PC-9 (cell line): ENCODE data around the gene SYTL1. TPM values are rescaled to one million over a fixed set of nuclear protein-coding genes. Genes with fewer than 3 reads are reported as not detected.
A peak's percentile ranks its signal among the peaks of the same experiment; 100 is the strongest.

Source experiments
- BruUV-seq: library from RNA; stranded (reverse); fragments of 400-500 nt; replicated peaks from 2 replicates; lab custom pipeline; 2021; lab: Mats Ljungman, UMichigan
- CTCF ChIA-PET: fragments of 300-600 bp; sonication (Branson Sonifier 250); formaldehyde crosslinking; loops from one replicate; lab custom pipeline; 2022; ENCODE audit warnings: antibody characterized with exemption; lab: Charles Lee
- POLR2A ChIA-PET: fragments of 300-600 bp; sonication (Branson Sonifier 250); formaldehyde crosslinking; loops from one replicate; lab custom pipeline; 2022; ENCODE audit warnings: antibody characterized with exemption; ENCODE audit not compliant: unreplicated experiment; lab: Charles Lee
- DNase-seq, 2 experiments: peaks; one replicate each; pipeline versions ENCODE4 v3.0.0 to v3.0.0-alpha.2; 2015 to 2022; ENCODE audit warnings: mixed read lengths in 1 of 2
- H2AFZ ChIP-seq: fragments of 200-600 bp; sonication (generic); 2 replicates; pipeline ENCODE4 v1.8.1; 2017; ENCODE audit warnings: antibody characterized with exemption
- H3F3A ChIP-seq: fragments of 200-600 bp; sonication (generic); 2 replicates; pipeline ENCODE4 v1.8.1; 2017; ENCODE audit warnings: antibody characterized with exemption, mild to moderate bottlenecking, low read depth; ENCODE audit not compliant: insufficient read depth
- H3K27ac ChIP-seq: fragments of 200-600 bp; sonication (generic); 2 replicates; pipeline ENCODE4 v1.6.1; 2016; ENCODE audit warnings: mixed run types
- H3K27me3 ChIP-seq: fragments of 200-600 bp; sonication (generic); 2 replicates; pipeline ENCODE4 v1.6.1; 2016; ENCODE audit warnings: low read depth, mixed run types; ENCODE audit not compliant: insufficient read depth
- H3K36me3 ChIP-seq: fragments of 200-600 bp; sonication (generic); 2 replicates; pipeline ENCODE4 v1.6.1; 2016; ENCODE audit warnings: low read depth, mixed run types
- H3K4me1 ChIP-seq: fragments of 200-600 bp; sonication (generic); replicated peaks from 2 replicates; pipeline ENCODE4 v1.6.1; 2016; ENCODE audit warnings: mixed run types; ENCODE audit not compliant: insufficient read depth
- H3K4me2 ChIP-seq: fragments of 200-600 bp; sonication (generic); 2 replicates; pipeline ENCODE4 v1.6.1; 2017; ENCODE audit warnings: mixed run types
- H3K4me3 ChIP-seq: fragments of 200-600 bp; sonication (generic); 2 replicates; pipeline ENCODE4 v1.6.1; 2016; ENCODE audit warnings: mixed run types
- H3K79me2 ChIP-seq: fragments of 200-600 bp; sonication (generic); 2 replicates; pipeline ENCODE4 v1.6.1; 2017; ENCODE audit warnings: low read depth, mixed run types
- H3K9me2 ChIP-seq: fragments of 200-600 bp; sonication (generic); 2 replicates; pipeline ENCODE4 v1.8.1; 2017; ENCODE audit warnings: mild to moderate bottlenecking; ENCODE audit not compliant: insufficient read depth
- H3K9me3 ChIP-seq: fragments of 200-600 bp; sonication (generic); 2 replicates; pipeline ENCODE4 v1.8.1; 2016; ENCODE audit warnings: low read depth; ENCODE audit not compliant: insufficient read depth
- H4K20me1 ChIP-seq: fragments of 200-600 bp; sonication (generic); 2 replicates; pipeline ENCODE4 v1.8.1; 2017; ENCODE audit not compliant: insufficient read depth
- EZH2 ChIP-seq: fragments of 200-600 bp; sonication (generic); IDR thresholded peaks from 2 replicates; pipeline ENCODE4 v1.8.0; 2017; ENCODE audit warnings: antibody characterized with exemption, low read depth
- intact Hi-C: fragments of 100-400 bp; cut with micrococcal nuclease; formaldehyde crosslinking; loops from one replicate; pipeline ENCODE4 v1.10.0; 2022; ENCODE audit not compliant: unreplicated experiment
- total RNA-seq: library from RNA; stranded (reverse); gene quantifications from 2 replicates; pipeline ENCODE4 v1.2.3, GENCODE V29; 2021
- TF ChIP-seq, protein P1 (sequence below): fragments of 200-600 bp; sonication (generic); conservative IDR thresholded peaks from 2 replicates; pipeline ENCODE4 v1.6.1; 2017; ENCODE audit warnings: mixed run types, antibody characterized with exemption, mild to moderate bottlenecking, moderate library complexity

The SYTL1 gene
- total RNA-seq, 1 experiment from 2014 or later, result 43.7 TPM

DNA sequence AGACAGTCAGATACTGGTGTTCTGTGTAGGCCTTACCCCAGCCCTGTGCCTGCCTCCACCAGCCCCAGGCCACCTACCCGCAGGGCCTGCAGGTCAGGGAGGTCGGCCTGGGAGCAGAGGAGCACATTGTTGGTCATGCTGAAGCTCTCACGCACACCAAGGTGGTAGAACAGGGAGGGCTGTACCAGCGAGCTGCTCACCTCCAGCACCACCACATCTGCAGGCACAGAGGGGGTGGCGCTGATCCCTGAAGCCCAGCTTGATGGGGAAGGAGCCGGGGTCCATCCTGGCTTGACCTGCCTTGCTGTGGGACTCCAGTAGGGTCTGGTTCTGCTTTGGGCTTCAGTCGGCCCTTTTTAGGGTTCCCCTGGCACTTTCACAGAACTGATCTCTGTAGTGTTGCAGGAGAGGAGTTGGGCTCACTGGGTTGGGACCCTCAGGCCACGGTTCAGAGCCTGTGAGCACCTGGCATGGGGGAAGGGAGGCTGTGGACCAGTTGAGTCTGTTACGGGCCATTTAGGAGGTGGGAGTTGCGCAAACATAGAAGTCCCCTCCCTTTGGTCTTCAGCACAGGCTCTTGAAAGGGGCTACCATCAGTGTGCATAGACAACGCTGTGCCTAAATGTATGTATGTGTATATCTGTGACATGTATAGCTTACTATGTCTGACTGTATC lies 23.0 kb downstream of the SYTL1 start:
- Histone ChIP-seq H3K79me2 (no peaks in the 10 kb centered on the region), H3K9me3 (no peaks in the 10 kb centered on the region), H2AFZ (no peak overlapping the region), H3K4me1 (peaks cover 9% of the 10 kb centered on the region; the same call in 1 of the 2 replicates), H3K4me2 (peak overlapping the region; percentile 80), H3K36me3 (no peaks in the 10 kb centered on the region), H3K27me3 (no peaks in the 10 kb centered on the region), H3K27ac (no peak overlapping the region), H3K9me2 (no peaks in the 10 kb centered on the region), H4K20me1 (no peaks in the 10 kb centered on the region), H3F3A (no peaks in the 10 kb centered on the region), H3K4me3 (peak overlapping the region; percentile 70; the same call in 1 of the 2 replicates)
- TF ChIP-seq, protein P1, sequence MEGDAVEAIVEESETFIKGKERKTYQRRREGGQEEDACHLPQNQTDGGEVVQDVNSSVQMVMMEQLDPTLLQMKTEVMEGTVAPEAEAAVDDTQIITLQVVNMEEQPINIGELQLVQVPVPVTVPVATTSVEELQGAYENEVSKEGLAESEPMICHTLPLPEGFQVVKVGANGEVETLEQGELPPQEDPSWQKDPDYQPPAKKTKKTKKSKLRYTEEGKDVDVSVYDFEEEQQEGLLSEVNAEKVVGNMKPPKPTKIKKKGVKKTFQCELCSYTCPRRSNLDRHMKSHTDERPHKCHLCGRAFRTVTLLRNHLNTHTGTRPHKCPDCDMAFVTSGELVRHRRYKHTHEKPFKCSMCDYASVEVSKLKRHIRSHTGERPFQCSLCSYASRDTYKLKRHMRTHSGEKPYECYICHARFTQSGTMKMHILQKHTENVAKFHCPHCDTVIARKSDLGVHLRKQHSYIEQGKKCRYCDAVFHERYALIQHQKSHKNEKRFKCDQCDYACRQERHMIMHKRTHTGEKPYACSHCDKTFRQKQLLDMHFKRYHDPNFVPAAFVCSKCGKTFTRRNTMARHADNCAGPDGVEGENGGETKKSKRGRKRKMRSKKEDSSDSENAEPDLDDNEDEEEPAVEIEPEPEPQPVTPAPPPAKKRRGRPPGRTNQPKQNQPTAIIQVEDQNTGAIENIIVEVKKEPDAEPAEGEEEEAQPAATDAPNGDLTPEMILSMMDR, result no peak
- ChIA-PET CTCF (interaction anchor here (0.5 to 0.8 kb wide), 3 partner anchors 82 to 493 kb away, joined by 3 to 6 read pairs (median 5); no protein-coding TSS in a partner anchor), POLR2A (interaction anchor here (0.8 to 1.0 kb wide), 3 partner anchors 18 to 276 kb away, joined by 4 to 24 read pairs (median 4); no protein-coding TSS in a partner anchor)
- intact Hi-C loops, result loop anchor here (5.0 kb wide), 1 partner anchor 43 kb away; the partner anchor contains the start of gene TMEM222
- BruUV-seq, result TSS peak; percentile 45
- no peak for DNase-seq

DNA sequence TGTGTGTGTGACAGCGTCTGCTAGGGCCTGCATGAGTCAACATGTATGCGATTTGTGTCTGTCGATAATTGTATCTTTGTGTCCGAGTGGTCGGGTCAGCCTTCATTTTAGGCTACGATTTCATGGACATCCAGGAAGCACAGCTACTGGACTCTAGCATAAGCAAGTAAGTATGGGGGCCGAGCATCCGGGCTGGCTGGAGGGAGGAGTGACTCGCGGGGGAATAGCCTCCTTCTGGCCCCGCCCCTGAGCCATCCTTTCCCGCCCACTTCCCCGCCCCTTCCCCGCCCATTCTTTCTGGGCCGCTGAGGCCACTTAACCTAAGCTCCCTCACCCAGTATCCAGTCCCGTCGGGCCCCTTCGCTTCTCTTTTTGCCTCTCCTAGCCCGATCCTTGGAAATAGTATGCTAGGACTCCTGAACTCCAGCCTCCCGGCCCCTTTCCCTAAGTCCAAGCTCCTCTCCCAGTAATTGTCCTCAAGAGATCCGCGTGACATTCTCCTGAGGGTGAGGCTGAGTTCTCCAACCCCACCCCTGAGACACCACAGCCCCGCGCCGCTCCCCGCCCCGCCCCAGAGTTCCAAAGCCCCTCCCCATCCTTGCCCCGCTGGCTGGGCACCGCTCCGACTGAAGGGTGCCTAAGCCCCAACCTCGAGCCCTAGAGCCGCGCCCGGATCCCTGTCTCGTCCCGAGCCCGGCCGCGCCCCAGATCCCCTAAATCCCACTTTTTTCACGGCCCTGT lies 23.7 kb downstream of the SYTL1 start:
- POLR2A ChIA-PET, result interaction anchor here (0.5 to 1.0 kb wide), 5 partner anchors 19 to 723 kb away, joined by 4 to 24 read pairs (median 4); partner anchors contain the start of gene EYA3
- Histone ChIP-seq H3K9me3 (no peaks in the 10 kb centered on the region), H3F3A (no peaks in the 10 kb centered on the region), H4K20me1 (no peaks in the 10 kb centered on the region), H3K27me3 (no peaks in the 10 kb centered on the region), H2AFZ (peak overlapping the region; percentile 79), H3K79me2 (no peaks in the 10 kb centered on the region), H3K36me3 (no peaks in the 10 kb centered on the region), H3K4me2 (peak overlapping the region; percentile 80), H3K4me1 (peaks cover 9% of the 10 kb centered on the region; the same call in 1 of the 2 replicates), H3K27ac (no peak overlapping the region), H3K9me2 (no peaks in the 10 kb centered on the region), H3K4me3 (peak overlapping the region; percentile 70)
- intact Hi-C loops, result loop anchor here (1.0 to 5.0 kb wide), 3 partner anchors 17 to 43 kb away; partner anchors contain the start of genes CD164L2 and TMEM222
- BruUV-seq, result no TSS peak
- CTCF ChIA-PET, result interaction anchor here (0.5 to 1.0 kb wide), 7 partner anchors 17 to 834 kb away, joined by 3 to 8 read pairs (median 5); partner anchors contain the start of gene CD164L2
- peak; percentile 51 to 80 for DNase-seq
- TF ChIP-seq, protein P1, result no peak
- TF ChIP-seq EZH2, result no peak

DNA sequence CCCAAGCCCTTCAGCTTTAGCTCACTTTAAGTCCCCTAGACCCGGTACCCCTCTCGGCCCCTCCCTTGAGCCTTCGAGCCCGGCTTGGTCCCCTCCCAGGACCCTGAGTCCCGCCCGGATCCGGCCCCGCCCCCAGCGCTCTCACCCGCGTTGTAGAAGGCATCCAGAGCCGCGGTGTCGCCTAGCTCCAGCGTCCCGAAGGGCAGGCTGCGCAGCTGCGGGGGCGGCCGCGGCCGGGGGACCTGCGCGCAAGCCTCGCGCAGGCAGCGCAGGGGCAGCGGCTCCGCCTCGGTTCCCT lies 24.2 kb downstream of the SYTL1 start:
- Histone ChIP-seq H3K4me3 (peak overlapping the region; percentile 70), H3K9me2 (no peaks in the 10 kb centered on the region), H4K20me1 (no peaks in the 10 kb centered on the region), H3K9me3 (no peaks in the 10 kb centered on the region), H3K4me1 (peaks cover 9% of the 10 kb centered on the region; the same call in 1 of the 2 replicates), H3K4me2 (peak overlapping the region; percentile 80), H3K36me3 (no peaks in the 10 kb centered on the region), H3K27me3 (no peaks in the 10 kb centered on the region), H3K79me2 (no peaks in the 10 kb centered on the region), H3F3A (no peaks in the 10 kb centered on the region), H2AFZ (peak overlapping the region; percentile 79), H3K27ac (no peak overlapping the region)
- CTCF ChIA-PET, result interaction anchor here (0.6 to 1.1 kb wide), 7 partner anchors 12 to 835 kb away, joined by 3 to 8 read pairs (median 5); partner anchors contain the start of gene CD164L2
- TF ChIP-seq, protein P1, result no peak
- no peak for TF ChIP-seq EZH2
- POLR2A ChIA-PET, result interaction anchor here (0.5 to 1.0 kb wide), 5 partner anchors 19 to 723 kb away, joined by 4 to 24 read pairs (median 4); partner anchors contain the start of genes EYA3 and SYTL1
- peak in 1 of 2 experiments; percentile 81 for DNase-seq
- intact Hi-C loops, result loop anchor here (1.0 to 5.0 kb wide), 3 partner anchors 17 to 44 kb away; partner anchors contain the start of genes CD164L2 and TMEM222
- no TSS peak for BruUV-seq
